OCI-LY1 (cell line): ENCODE data around the gene TAS2R40.
"Not testable (repeated sequence)": the region's sequence is repeated elsewhere in the genome, so short reads cannot be mapped to it uniquely, and the experiment has no call there.

ENCODE experiments used
- CTCF ChIP-seq: fragments of 200-600 bp; sonication (generic), shearing (Covaris generic); IDR thresholded peaks from 2 replicates; pipeline ENCODE4 v1.5.1; 2017; ENCODE audit warnings: mild to moderate bottlenecking, antibody characterized with exemption, low read length, moderate library complexity, mixed read lengths
- EZH2 ChIP-seq: fragments of 200-600 bp; sonication (generic), shearing (Covaris generic); IDR thresholded peaks from 2 replicates; pipeline ENCODE4 v1.8.0; 2017; ENCODE audit warnings: borderline replicate concordance, mixed run types, mild to moderate bottlenecking, antibody characterized with exemption, low read length, moderate library complexity, mixed read lengths

- not testable (repeated sequence) for TF ChIP-seq CTCF, EZH2
Observed at GRCh38 chr7:143213478-143213877, 8.4 kb upstream of the TAS2R40 start.
